8988T (cell line): ENCODE measurements around the gene WDPCP.
"Not testable (repeated sequence)": the region's sequence is repeated elsewhere in the genome, so short reads cannot be mapped to it uniquely, and the experiment has no call there.

Source experiments
- DNase-seq: peaks from one replicate; pipeline ENCODE4 v3.0.0; 2011

The WDPCP gene

GRCh38 chr2:63590626-63591408, 2.5 kb upstream of the WDPCP start:
- no peak for DNase-seq

GRCh38 chr2:63589148-63589958, 1.1 kb upstream of the WDPCP start:
- DNase-seq = no peak

GRCh38 chr2:63587814-63588384, 378 bp downstream of the WDPCP start:
- DNase-seq = no peak

GRCh38 chr2:63582873-63583272, 5.4 kb downstream of the WDPCP start:
- DNase-seq = no peak

GRCh38 chr2:63581298-63581961, 6.8 kb downstream of the WDPCP start:
- no peak for DNase-seq

- no peak for DNase-seq
Observed at GRCh38 chr2:63580651-63581297, 7.5 kb downstream of the WDPCP start.

- no peak for DNase-seq
Observed at GRCh38 chr2:63578767-63579166, 9.5 kb downstream of the WDPCP start.

- DNase-seq = no peak
Observed at GRCh38 chr2:63576546-63576945, 11.7 kb downstream of the WDPCP start.

- DNase-seq = not testable (repeated sequence)
Observed at GRCh38 chr2:63573726-63574345, 14.4 kb downstream of the WDPCP start.

GRCh38 chr2:63573026-63573425, 15.3 kb downstream of the WDPCP start:
- not testable (repeated sequence) for DNase-seq

GRCh38 chr2:63572001-63572400, 16.3 kb downstream of the WDPCP start:
- DNase-seq = no peak

- DNase-seq = no peak
Observed at GRCh38 chr2:63571291-63571690, 17.0 kb downstream of the WDPCP start.

- DNase-seq = no peak
Observed at GRCh38 chr2:63569740-63570139, 18.5 kb downstream of the WDPCP start.

- DNase-seq = no peak
Observed at GRCh38 chr2:63562751-63563150, 25.5 kb downstream of the WDPCP start.

- not testable (repeated sequence) for DNase-seq
Observed at GRCh38 chr2:63558922-63559321, 29.4 kb downstream of the WDPCP start.

- not testable (repeated sequence) for DNase-seq
Observed at GRCh38 chr2:63557819-63558218, 30.5 kb downstream of the WDPCP start.

- DNase-seq = no peak
Observed at GRCh38 chr2:63555931-63556330, 32.3 kb downstream of the WDPCP start.

- DNase-seq = no peak
Observed at GRCh38 chr2:63555299-63555698, 33.0 kb downstream of the WDPCP start.

- DNase-seq = no peak
Observed at GRCh38 chr2:63553049-63553448, 35.2 kb downstream of the WDPCP start.

GRCh38 chr2:63545023-63545422, 43.3 kb downstream of the WDPCP start:
- DNase-seq = no peak

- DNase-seq = no peak
Observed at GRCh38 chr2:63544017-63544627, 44.2 kb downstream of the WDPCP start.
